Measurements from ENCODE around the gene HMX2.
"Not testable (repeated sequence)": the region's sequence is repeated elsewhere in the genome, so short reads cannot be mapped to it uniquely, and the experiment has no call there.

DNA sequence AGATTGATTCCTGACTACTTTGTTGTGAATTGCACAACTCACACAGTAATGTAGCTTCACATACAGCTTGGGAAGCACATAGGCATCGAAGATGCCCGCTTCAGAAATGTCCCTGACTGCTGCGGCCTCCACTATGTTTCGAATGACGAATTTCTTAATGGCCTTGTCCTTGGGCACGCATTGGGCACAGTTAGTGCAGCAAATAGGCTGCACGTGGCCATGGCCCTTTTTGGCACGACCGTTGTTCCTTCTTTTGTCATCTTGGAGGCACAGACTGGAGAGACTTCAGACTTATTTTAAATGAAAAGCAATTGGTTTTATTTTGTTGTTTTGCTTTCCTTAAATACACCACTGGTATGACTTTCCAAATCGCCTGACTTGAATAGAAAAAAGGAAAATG is 23.7 kb downstream of the HMX2 start:
- not testable (repeated sequence) for TF ChIP-seq CTCF (IDR thresholded peaks at IDR 0.05; ENCODE audit: low read depth, low read length); POLR2A (IDR thresholded peaks at IDR 0.05; ENCODE audit: extremely low read depth, insufficient read length)
